Heart left ventricle (tissue), 16 donors: Measurements from ENCODE around the gene RPTOR. TPM values are rescaled to one million over a fixed set of nuclear protein-coding genes. Genes with fewer than 3 reads are reported as not detected.

ENCODE experiments used
- ATAC-seq, 4 donors: fragments of 200-7000 bp; cut with Tn5 transposase; one replicate each; pipeline ENCODE4 v1.9.1; 2020 to 2022; ENCODE audit warnings: moderate library complexity in 4 of 4, mild to moderate bottlenecking in 3 of 4, moderate number of reproducible peaks in 1 of 4
- DNase-seq, 5 donors: peaks; one replicate each; pipeline ENCODE4 v3.0.0-alpha.2; 2020
- H3K27ac ChIP-seq, 12 donors: fragments of 200-600 bp; sonication (generic) in 4 of 12; one replicate each; pipeline versions ENCODE4 v1.5.0 to v1.8.0; 2016 to 2022; ENCODE audit warnings: mild to moderate bottlenecking in 2 of 12
- H3K27me3 ChIP-seq, 9 donors: fragments of 200-600 bp; sonication (generic) in 2 of 9; one replicate each; pipeline versions ENCODE4 v1.5.1 to v1.8.0; 2016 to 2022; ENCODE audit warnings: mild to moderate bottlenecking in 3 of 9
- H3K36me3 ChIP-seq, 9 donors: fragments of 200-600 bp; sonication (generic) in 2 of 9; one replicate each; pipeline versions ENCODE4 v1.5.0 to v1.8.0; 2018 to 2022; ENCODE audit warnings: mild to moderate bottlenecking in 2 of 9
- H3K4me1 ChIP-seq, 12 donors: fragments of 200-600 bp; sonication (generic) in 4 of 12; one replicate each; pipeline versions ENCODE4 v1.5.0 to v1.8.0; 2016 to 2022; ENCODE audit warnings: mild to moderate bottlenecking in 3 of 12
- H3K4me3 ChIP-seq, 12 donors: fragments of 200-600 bp; sonication (generic) in 4 of 12; one replicate each; pipeline versions ENCODE4 v1.5.0 to v1.8.0; 2017 to 2022; ENCODE audit warnings: mild to moderate bottlenecking in 9 of 12, moderate library complexity in 4 of 12
- H3K9me3 ChIP-seq, 12 donors: fragments of 200-600 bp; sonication (generic) in 4 of 12; one replicate each; pipeline versions ENCODE4 v1.5.0 to v1.8.0; 2016 to 2022; ENCODE audit warnings: mild to moderate bottlenecking in 1 of 12
- CTCF ChIP-seq, 12 donors: fragments of 200-600 bp; sonication (generic) in 4 of 12; IDR thresholded peaks; one replicate each; pipeline versions ENCODE4 v1.5.0 to v1.8.0; 2018 to 2022; ENCODE audit warnings: antibody characterized with exemption in 12 of 12, mild to moderate bottlenecking in 5 of 12
- POLR2A ChIP-seq, 2 donors: fragments of 450-650 bp; IDR thresholded peaks; one replicate each; pipeline ENCODE4 v1.6.1; 2017; ENCODE audit warnings: antibody characterized with exemption in 2 of 2, mild to moderate bottlenecking in 2 of 2, moderate library complexity in 2 of 2
- WGBS, 4 donors: extraction: QIAGEN DNeasy Blood & Tissue Kit in 2 of 4; methylation state at CpG; one replicate each; pipeline versions ENCODE4 v1.1.5 to v1.1.7; 2013 to 2018; 5-methylcytosine and 5-hydroxymethylcytosine counted together
- intact Hi-C, 10 donors: fragments of 100-400 bp; cut with DNase I; formaldehyde crosslinking; loops; one replicate each; pipeline versions ENCODE4 v1.11.1 to v1.14.2; 2022
- polyA plus RNA-seq, 2 donors: library from polyadenylated mRNA; stranded (reverse); fragments of 200-250 nt; gene quantifications; one replicate each; pipeline ENCODE4 v1.2.3, GENCODE V29; 2013
- total RNA-seq, 9 donors: library from RNA; depleted of rRNA in 2 of 9; stranded (reverse); fragments of >200 nt in 2 of 9; fragmentation: NEBNext Ultra II Directional in 3 of 9; extraction: Animal tissue kit (Norgen Biotek cat#: 25700) in 3 of 9; gene quantifications; one replicate each; pipeline versions ENCODE4 v1.1.0 to v1.2.4, GENCODE V29; 2016 to 2023
- donor health status: ischemic (EF 13 %, LVEDD 7.1; RV severe dilation, severe dysfunction).
- donor health status: healthy with polysubstance abuse.
- donor health status: DM: no; HTN: yes; CAD: no.
- donor health status: DM: no; HTN: no; CAD: no.
- donor health status: ischemic (EF 25% LVEDD 6.9; RV normal size, moderate dysfunction).
- donor health status: ischemic (EF 25% LVEDD 5.7; RV mildly dilated, moderate dysfunction).
- donor health status: healthy.
- donor health status: DM: yes; HTN: yes; CAD: no.
- donor health status: ischemic (EF 35%, LVEDD 5.7; RV mildly dilated, moderate dysfunction).
- donor health status: nonischemic (EF 11% LVEDD 7.7; RV severe dilation, severe dysfunction).
- donor health status: DM: yes; HTN: yes; CAD: no.
- donor health status: PGD.
- donor health status: ischemic (EF 29% LVEDD 5.4; RV normal size, mild dysfunction).
- donor health status: nonischemic (EF 23%, LVEDD 6.1; RV moderate dilation, normal function).

Gene RPTOR
- total and polyA plus RNA-seq, 11 donors, result 14.7 to 31.7 (median 26.0) TPM

DNA sequence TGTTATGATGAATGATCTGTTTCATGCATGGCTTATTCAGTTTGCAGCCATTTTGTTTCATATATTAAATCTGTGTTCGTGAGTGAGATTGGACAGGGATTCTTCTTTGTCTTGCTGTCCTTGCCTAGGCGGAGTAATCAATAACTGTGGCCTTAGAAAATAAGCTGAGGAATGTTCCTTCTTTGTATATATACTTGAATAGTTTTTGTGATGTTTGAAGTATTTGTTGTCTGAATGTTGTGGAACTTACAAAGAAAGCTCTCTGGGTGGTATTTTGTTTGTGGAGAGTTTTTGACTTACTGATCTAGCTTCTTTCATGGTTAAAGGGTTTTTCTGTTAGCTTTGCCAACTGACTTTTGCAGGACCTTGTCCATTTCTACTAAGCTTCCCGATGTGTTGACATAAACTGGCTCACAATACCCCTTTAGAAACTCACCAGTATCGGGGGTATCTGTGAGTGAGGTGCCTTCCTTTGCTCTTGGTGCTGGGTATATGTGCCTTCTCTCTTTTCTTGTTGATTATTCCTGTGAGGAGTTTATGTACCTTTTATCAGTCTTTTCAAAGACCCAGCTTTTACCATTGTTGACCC lies 166.2 kb downstream of the RPTOR start:
- Histone ChIP-seq H3K9me3 (no peaks in the 10 kb centered on the region), H3K36me3 (peaks cover 0 to 17% (median 7%) of the 10 kb centered on the region in 9 donors), H3K4me3 (no peak overlapping the region), H3K27me3 (no peaks in the 10 kb centered on the region), H3K4me1 (no peaks in the 10 kb centered on the region), H3K27ac (no peak overlapping the region)
- WGBS, 4 donors, result 89 to 93% (median 91%) methylated on average over 4 of the region's 4 CpGs
- TF ChIP-seq CTCF (IDR thresholded peaks at IDR 0.05) (no peak), POLR2A (IDR thresholded peaks at IDR 0.05) (no peak)
- intact Hi-C loops, result no loop called here
- DNase-seq (no peak), ATAC-seq (no peak)

DNA sequence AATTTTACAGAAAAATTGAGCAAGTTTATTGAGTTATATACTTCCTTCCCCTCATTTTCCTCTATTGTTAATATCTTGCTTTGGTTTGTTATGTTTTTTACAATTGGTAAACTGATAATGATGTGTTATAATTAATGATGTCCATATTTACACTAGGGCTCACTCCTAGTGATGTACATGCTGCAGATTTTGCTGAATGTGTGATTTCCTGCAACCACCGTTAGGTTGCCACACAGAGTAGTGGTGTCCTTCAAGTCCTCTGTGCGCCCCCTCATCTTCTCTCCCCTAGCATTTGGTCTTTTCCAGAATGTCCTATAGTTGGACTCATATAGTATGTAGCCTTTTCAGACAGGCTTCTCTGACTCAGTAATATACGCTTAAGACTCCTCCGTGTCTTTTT lies 167.5 kb downstream of the RPTOR start:
- DNase-seq (no peak), ATAC-seq (no peak)
- Histone ChIP-seq H3K27me3 (no peaks in the 10 kb centered on the region), H3K4me1 (no peaks in the 10 kb centered on the region), H3K9me3 (no peaks in the 10 kb centered on the region), H3K27ac (no peak overlapping the region), H3K36me3 (peaks cover 0 to 17% (median 7%) of the 10 kb centered on the region in 9 donors), H3K4me3 (no peak overlapping the region)
- intact Hi-C loops, result no loop called here
- TF ChIP-seq POLR2A (IDR thresholded peaks at IDR 0.05) (no peak), CTCF (IDR thresholded peaks at IDR 0.05) (no peak)
- 95 to 98% (median 98%) methylated on average over 4 of the region's 4 CpGs for WGBS, 4 donors

GRCh38 chr17:80712606-80713005 lies 168.0 kb downstream of the RPTOR start:
- no peak overlapping the region for H3K4me3 ChIP-seq
- H3K36me3 ChIP-seq, result peaks cover 0 to 17% (median 7%) of the 10 kb centered on the region in 9 donors
- no peak for ATAC-seq
- WGBS, 4 donors, result 82 to 95% (median 91%) methylated on average over 8 of the region's 8 CpGs
- DNase-seq, result no peak
- H3K4me1 ChIP-seq, result no peaks in the 10 kb centered on the region
- TF ChIP-seq POLR2A (IDR thresholded peaks at IDR 0.05) (no peak), CTCF (IDR thresholded peaks at IDR 0.05) (no peak)
- intact Hi-C loops, result no loop called here
- no peaks in the 10 kb centered on the region for H3K9me3 ChIP-seq
- H3K27ac ChIP-seq, result no peak overlapping the region
- H3K27me3 ChIP-seq, result no peaks in the 10 kb centered on the region

DNA sequence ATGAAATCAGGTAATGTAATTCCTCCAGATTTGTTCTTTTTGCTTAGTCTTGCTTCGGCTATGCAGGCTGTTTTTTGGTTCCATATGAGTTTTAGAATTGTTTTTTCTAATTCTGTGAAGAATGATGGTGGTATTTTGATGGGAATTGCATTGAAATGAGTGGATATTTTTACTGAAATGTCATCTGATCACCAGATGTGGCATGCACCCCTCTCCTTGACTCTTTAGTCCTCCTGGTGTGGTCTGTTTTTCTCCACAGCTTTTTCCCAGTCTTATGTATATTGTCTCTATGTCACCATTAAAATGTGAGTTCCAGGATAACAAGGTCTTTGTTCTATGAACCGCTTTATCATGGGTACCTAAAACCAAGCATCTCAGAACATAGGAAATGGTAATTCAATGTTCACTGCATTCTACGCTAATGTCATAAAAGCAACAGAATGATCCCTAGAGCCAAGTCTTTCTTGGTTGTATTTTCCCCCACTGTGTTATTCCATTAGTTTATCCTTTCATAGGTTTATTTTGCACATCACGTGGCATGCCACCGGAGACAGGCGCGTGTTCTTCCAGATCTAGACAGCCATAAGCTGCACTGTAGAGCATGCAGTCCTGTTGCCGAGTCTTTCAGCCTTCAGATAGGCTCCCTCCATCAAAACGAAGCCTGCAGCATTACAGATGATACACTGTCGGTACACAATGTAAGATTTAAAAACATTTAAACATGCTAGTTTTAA lies 172.5 kb downstream of the RPTOR start:
- Histone ChIP-seq H3K4me1 (peaks cover 0 to 7% (median 0%) of the 10 kb centered on the region in 12 donors), H3K27me3 (no peaks in the 10 kb centered on the region), H3K36me3 (no peaks in the 10 kb centered on the region), H3K4me3 (no peak overlapping the region), H3K27ac (no peak overlapping the region), H3K9me3 (no peaks in the 10 kb centered on the region)
- no peak for DNase-seq
- intact Hi-C loops, result no loop called here
- WGBS, 4 donors, result 97 to 98% (median 97%) methylated on average over 10 of the region's 10 CpGs
- TF ChIP-seq CTCF (IDR thresholded peaks at IDR 0.05) (no peak), POLR2A (IDR thresholded peaks at IDR 0.05) (no peak)
- no peak for ATAC-seq
